Cardiac muscle cell (in vitro differentiated cells and primary cell): ENCODE measurements around the gene HOXB2. TPM values are rescaled to one million over a fixed set of nuclear protein-coding genes. Genes with fewer than 3 reads are reported as not detected.

Experiments used
- DNase-seq, 2 donors: peaks; one replicate each; pipeline versions ENCODE4 v3.0.0 to v3.0.0-alpha.2; 2010 to 2017; ENCODE audit warnings: low read depth in 1 of 2, low spot score in 1 of 2
- H3K27ac ChIP-seq: fragments of 200-600 bp; sonication (generic); 2 replicates; pipeline ENCODE4 v1.5.1; 2016
- H3K27me3 ChIP-seq: fragments of 200-600 bp; sonication (generic); 2 replicates; pipeline ENCODE4 v1.6.0; 2016; ENCODE audit warnings: control low read depth
- H3K36me3 ChIP-seq: fragments of 200-600 bp; sonication (generic); 2 replicates; pipeline ENCODE4 v1.5.1; 2016; ENCODE audit warnings: control low read depth
- H3K4me1 ChIP-seq: fragments of 200-600 bp; sonication (generic); 2 replicates; pipeline ENCODE4 v1.8.1; 2017; ENCODE audit warnings: low read depth, mild to moderate bottlenecking, mixed run types
- H3K4me3 ChIP-seq: fragments of 200-600 bp; sonication (generic); 2 replicates; pipeline ENCODE4 v1.5.1; 2016; ENCODE audit warnings: mild to moderate bottlenecking
- H3K9me3 ChIP-seq: fragments of 200-600 bp; sonication (generic); 2 replicates; pipeline ENCODE4 v1.5.1; 2017; ENCODE audit warnings: low read depth, mild to moderate bottlenecking, control low read depth
- polyA plus RNA-seq: library from polyadenylated mRNA; unstranded; fragments of >200 nt; fragmentation: Nextera tagmentation; extraction: Ambion mirVana; gene quantifications from 2 replicates; pipeline ENCODE4 v1.2.1, GENCODE V29; 2016
- total RNA-seq: library from RNA; depleted of rRNA; stranded (reverse); fragments of >200 nt; gene quantifications from 2 replicates; pipeline ENCODE4 v1.2.3, GENCODE V29; 2016
- TF ChIP-seq, protein P1 (sequence below): IDR thresholded peaks from 2 replicates; pipeline ENCODE4 v1.5.1; 2012; ENCODE audit warnings: low read depth, mild to moderate bottlenecking, low read length

Gene HOXB2
- total and polyA plus RNA-seq, 2 experiments from 2014 or later, result 107 to 111 TPM

DNA sequence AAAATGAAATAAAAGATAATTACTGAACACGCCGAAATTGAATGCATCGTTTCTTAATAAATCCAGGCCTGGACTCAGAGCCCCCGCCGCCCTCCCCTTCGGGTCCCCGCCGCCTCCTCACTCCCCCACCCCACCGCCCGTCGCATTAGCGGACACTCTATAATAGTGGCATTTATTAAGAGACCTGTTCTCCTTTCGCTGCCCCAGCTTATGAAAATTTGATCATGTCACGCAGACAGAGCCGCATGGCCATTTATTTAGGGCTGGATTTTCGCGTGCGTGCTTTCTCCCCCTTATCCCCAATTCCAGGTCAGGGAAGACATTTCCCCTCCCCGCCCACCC lies 6.3 kb upstream of the HOXB2 start:
- Histone ChIP-seq H3K27me3 (peaks cover 46% of the 10 kb centered on the region), H3K9me3 (no peaks in the 10 kb centered on the region), H3K4me1 (peaks cover 69% of the 10 kb centered on the region), H3K27ac (peak overlapping the region; percentile 65), H3K36me3 (no peaks in the 10 kb centered on the region), H3K4me3 (peak overlapping the region; percentile 11)
- TF ChIP-seq, protein P1, sequence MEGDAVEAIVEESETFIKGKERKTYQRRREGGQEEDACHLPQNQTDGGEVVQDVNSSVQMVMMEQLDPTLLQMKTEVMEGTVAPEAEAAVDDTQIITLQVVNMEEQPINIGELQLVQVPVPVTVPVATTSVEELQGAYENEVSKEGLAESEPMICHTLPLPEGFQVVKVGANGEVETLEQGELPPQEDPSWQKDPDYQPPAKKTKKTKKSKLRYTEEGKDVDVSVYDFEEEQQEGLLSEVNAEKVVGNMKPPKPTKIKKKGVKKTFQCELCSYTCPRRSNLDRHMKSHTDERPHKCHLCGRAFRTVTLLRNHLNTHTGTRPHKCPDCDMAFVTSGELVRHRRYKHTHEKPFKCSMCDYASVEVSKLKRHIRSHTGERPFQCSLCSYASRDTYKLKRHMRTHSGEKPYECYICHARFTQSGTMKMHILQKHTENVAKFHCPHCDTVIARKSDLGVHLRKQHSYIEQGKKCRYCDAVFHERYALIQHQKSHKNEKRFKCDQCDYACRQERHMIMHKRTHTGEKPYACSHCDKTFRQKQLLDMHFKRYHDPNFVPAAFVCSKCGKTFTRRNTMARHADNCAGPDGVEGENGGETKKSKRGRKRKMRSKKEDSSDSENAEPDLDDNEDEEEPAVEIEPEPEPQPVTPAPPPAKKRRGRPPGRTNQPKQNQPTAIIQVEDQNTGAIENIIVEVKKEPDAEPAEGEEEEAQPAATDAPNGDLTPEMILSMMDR, result no peak
- DNase-seq, result no peak

DNA sequence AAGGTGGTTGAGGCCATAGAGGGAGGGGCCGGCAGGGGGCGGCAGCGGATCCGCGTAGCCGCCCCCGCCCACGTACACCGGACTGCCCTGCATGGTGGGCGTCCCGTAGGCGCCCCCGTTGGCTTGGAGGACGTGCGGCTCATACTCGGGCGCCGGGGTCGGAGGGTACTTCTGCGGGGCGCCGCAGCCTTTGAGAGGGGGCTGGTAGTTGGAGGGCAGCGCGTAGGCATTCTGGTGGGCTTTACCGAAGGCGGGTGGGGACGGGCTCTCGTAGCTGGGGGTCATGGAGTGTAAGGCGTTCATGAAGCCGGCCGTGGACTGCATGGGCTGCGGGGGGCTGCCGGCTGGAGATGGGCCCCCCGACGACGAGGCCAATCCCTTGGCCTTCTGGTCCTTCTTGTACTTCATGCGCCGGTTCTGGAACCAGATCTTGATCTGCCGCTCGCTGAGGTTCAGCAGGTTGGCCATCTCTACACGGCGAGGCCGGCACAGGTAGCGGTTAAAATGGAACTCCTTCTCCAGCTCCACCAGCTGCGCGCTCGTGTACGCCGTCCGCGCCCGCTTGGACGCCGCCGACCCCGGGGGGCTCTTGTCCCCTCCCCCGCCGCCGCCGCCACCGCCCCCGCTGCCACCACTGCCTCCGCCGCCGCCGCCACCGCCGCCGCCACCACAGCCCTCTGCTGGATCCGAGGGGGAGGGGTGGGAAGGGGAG lies 5.7 kb upstream of the HOXB2 start:
- TF ChIP-seq, protein P1, result peak; percentile 24
- Histone ChIP-seq H3K4me3 (peak overlapping the region; percentile 11), H3K27me3 (peaks cover 46% of the 10 kb centered on the region), H3K36me3 (no peaks in the 10 kb centered on the region), H3K4me1 (peaks cover 70% of the 10 kb centered on the region), H3K27ac (peak overlapping the region; percentile 24), H3K9me3 (no peaks in the 10 kb centered on the region)
- no peak for DNase-seq

DNA sequence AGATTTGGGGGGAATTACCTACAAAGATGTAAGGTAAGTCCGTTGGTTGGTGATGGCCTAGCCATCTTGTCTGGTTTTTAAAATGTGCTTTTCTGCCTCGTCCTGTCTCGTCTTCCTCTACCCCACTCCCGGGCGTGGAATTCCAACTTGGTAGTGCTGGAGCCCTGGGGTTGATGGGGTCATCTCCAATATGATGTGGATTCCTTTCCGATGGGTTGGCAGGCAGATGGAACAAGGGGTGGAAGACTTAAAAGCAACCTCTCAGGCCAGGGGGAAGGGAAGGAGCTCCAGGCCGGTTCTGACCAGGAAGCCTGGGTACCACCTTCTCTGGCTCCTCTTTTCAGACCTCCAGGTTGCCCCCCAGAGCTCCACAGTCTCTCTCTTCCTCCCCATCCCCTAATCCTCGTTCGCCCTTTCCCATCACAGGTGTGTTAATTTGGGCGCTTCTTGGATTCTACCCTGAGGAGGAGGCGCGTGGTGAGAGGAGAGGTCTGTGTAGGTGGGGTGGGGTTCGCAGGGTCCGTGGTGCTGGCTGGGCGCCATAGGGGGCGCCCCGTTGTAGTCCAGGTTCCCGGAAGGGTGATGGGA lies 5.1 kb upstream of the HOXB2 start:
- Histone ChIP-seq H3K4me3 (peak overlapping the region; percentile 11), H3K36me3 (no peaks in the 10 kb centered on the region), H3K4me1 (peaks cover 76% of the 10 kb centered on the region), H3K9me3 (no peaks in the 10 kb centered on the region), H3K27ac (no peak overlapping the region), H3K27me3 (peaks cover 43% of the 10 kb centered on the region)
- TF ChIP-seq, protein P1, result no peak
- DNase-seq, result no peak

DNA sequence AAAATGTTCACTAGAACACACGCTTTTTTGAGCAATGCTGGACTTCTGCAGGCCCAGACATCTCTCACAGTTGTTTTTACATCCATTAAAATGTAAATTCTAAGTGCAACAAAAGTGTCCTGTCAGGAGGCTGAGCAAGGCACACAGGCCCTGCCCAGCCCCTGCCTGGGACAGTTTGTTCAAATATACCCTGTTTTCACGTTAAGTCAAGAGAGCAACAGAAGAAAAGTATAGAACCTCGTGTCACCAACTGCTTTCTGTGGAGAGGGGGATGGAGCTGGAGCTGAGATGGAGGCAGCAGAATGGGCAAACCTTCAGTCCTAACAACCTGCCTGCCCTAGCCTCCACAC lies 4.3 kb upstream of the HOXB2 start:
- TF ChIP-seq, protein P1, result no peak
- Histone ChIP-seq H3K27me3 (peaks cover 36% of the 10 kb centered on the region), H3K4me1 (peaks cover 76% of the 10 kb centered on the region), H3K27ac (peak overlapping the region; percentile 98), H3K9me3 (no peaks in the 10 kb centered on the region), H3K36me3 (no peaks in the 10 kb centered on the region), H3K4me3 (peak overlapping the region; percentile 11)
- no peak for DNase-seq

DNA sequence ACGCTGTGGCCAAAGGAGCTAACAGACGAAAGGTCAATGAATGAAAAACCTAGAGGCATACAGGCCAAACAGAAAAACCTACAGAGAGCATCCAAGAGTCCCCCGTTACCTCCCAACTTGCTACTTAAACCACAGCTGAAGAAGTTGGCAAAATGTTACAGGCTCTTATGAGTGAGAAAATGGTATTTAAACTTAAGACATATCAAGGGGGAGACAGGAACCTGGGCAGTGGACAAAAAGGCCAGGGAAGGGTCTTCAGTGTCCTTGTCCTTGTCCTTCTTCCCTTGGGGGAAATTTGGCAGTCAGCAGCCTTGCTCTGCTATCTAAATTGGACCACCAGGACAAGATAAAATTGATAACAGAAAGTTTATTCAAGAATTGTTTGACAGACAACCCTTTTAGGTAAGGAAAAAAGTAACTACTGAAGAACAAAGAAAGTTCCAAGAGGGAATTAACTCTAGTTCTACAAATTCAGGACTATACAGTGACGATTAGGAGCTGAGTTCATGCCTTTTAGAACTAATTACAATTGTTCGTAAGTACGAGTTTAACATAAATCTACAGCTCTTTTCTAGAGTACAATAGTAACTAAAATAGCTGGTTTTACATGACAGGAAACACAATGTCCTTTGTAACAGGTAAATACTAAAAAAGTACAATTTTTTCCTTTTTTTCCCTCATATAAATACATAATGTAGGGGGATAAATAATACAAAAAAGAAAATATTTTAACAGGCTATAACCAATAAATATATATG lies 3.8 kb upstream of the HOXB2 start:
- TF ChIP-seq, protein P1, result no peak
- Histone ChIP-seq H3K9me3 (no peaks in the 10 kb centered on the region), H3K4me3 (peak overlapping the region; percentile 90), H3K27me3 (peaks cover 32% of the 10 kb centered on the region), H3K27ac (peak overlapping the region; percentile 98), H3K36me3 (no peaks in the 10 kb centered on the region), H3K4me1 (peaks cover 71% of the 10 kb centered on the region)
- DNase-seq, result no peak
